ENCODE results near the gene PPARGC1A. TPM values are rescaled to one million over a fixed set of nuclear protein-coding genes. Genes with fewer than 3 reads are reported as not detected.

PPARGC1A gene
- total RNA-seq: not detected in 2 replicates

GRCh38 chr4:23889814-23890341 lies at the start of gene PPARGC1A:
Gene PPARGC1A (minus strand): TSS chr4:23890047. CDS start chr4:23889957, 90 bp downstream.
- intact Hi-C loops (cut with micrococcal nuclease): no loop called here

GRCh38 chr4:23938796-23939195 lies 48.9 kb upstream of the PPARGC1A start:
- intact Hi-C loops (cut with micrococcal nuclease): no loop called here

GRCh38 chr4:23937173-23937572 lies 47.3 kb upstream of the PPARGC1A start:
- intact Hi-C loops (cut with micrococcal nuclease): no loop called here

- intact Hi-C loops (cut with micrococcal nuclease): no loop called here
Measured at GRCh38 chr4:23934915-23935314, 45.1 kb upstream of the PPARGC1A start.

- intact Hi-C loops (cut with micrococcal nuclease): no loop called here
Measured at GRCh38 chr4:23934223-23934622, 44.4 kb upstream of the PPARGC1A start.

GRCh38 chr4:23932901-23933308 lies 43.1 kb upstream of the PPARGC1A start:
- intact Hi-C loops (cut with micrococcal nuclease): no loop called here

- intact Hi-C loops (cut with micrococcal nuclease): no loop called here
Measured at GRCh38 chr4:23932186-23932585, 42.3 kb upstream of the PPARGC1A start.

GRCh38 chr4:23931489-23931830 lies 41.6 kb upstream of the PPARGC1A start:
- intact Hi-C loops (cut with micrococcal nuclease): no loop called here

GRCh38 chr4:23930750-23931488 lies 41.1 kb upstream of the PPARGC1A start:
- intact Hi-C loops (cut with micrococcal nuclease): no loop called here

GRCh38 chr4:23929248-23929647 lies 39.4 kb upstream of the PPARGC1A start:
- intact Hi-C loops (cut with micrococcal nuclease): no loop called here

GRCh38 chr4:23924556-23924955 lies 34.7 kb upstream of the PPARGC1A start:
- intact Hi-C loops (cut with micrococcal nuclease): no loop called here

- intact Hi-C loops (cut with micrococcal nuclease): no loop called here
Measured at GRCh38 chr4:23923840-23924239, 34.0 kb upstream of the PPARGC1A start.

GRCh38 chr4:23923141-23923540 lies 33.3 kb upstream of the PPARGC1A start:
- intact Hi-C loops (cut with micrococcal nuclease): no loop called here

- intact Hi-C loops (cut with micrococcal nuclease): no loop called here
Measured at GRCh38 chr4:23922541-23923111, 32.8 kb upstream of the PPARGC1A start.

GRCh38 chr4:23922013-23922412 lies 32.2 kb upstream of the PPARGC1A start:
- intact Hi-C loops (cut with micrococcal nuclease): no loop called here

GRCh38 chr4:23921447-23921845 lies 31.6 kb upstream of the PPARGC1A start:
- intact Hi-C loops (cut with micrococcal nuclease): no loop called here

- intact Hi-C loops (cut with micrococcal nuclease): no loop called here
Measured at GRCh38 chr4:23920716-23921446, 31.0 kb upstream of the PPARGC1A start.

GRCh38 chr4:23920296-23920695 lies 30.4 kb upstream of the PPARGC1A start:
- intact Hi-C loops (cut with micrococcal nuclease): no loop called here

- intact Hi-C loops (cut with micrococcal nuclease): no loop called here
Measured at GRCh38 chr4:23916282-23916681, 26.4 kb upstream of the PPARGC1A start.

GRCh38 chr4:23915459-23916132 lies 25.7 kb upstream of the PPARGC1A start:
- intact Hi-C loops (cut with micrococcal nuclease): no loop called here

GRCh38 chr4:23911675-23912455 lies 22.0 kb upstream of the PPARGC1A start:
- intact Hi-C loops (cut with micrococcal nuclease): no loop called here

Measured in T-helper 2 cell treated with Interferon-gamma antibody and Interleukin-4, amounts not matched to agents 100 ng/mL and 5 ng/mL, for 36 hours (primary cell).